Lower leg skin (tissue), 4 donors: Measurements from ENCODE around the gene ELFN1. TPM values are rescaled to one million over a fixed set of nuclear protein-coding genes. Genes with fewer than 3 reads are reported as not detected.

Experiments used
- DNase-seq, 2 donors: peaks; one replicate each; pipeline ENCODE4 v3.0.0-alpha.2; 2019; ENCODE audit warnings: low spot score in 2 of 2
- H3K4me3 ChIP-seq: fragments of 200-600 bp; sonication (generic); 2 replicates; pipeline ENCODE4 v1.5.1; 2017; ENCODE audit warnings: mild to moderate bottlenecking, low read depth; ENCODE audit not compliant: poor library complexity, severe bottlenecking
- POLR2A ChIP-seq, 2 donors: fragments of 450-650 bp; IDR thresholded peaks; one replicate each; pipeline ENCODE4 v1.6.1; 2016 to 2017; ENCODE audit warnings: antibody characterized with exemption in 2 of 2, mild to moderate bottlenecking in 1 of 2, moderate library complexity in 1 of 2
- WGBS, 2 donors: methylation state at CpG; one replicate each; pipeline ENCODE4 v1.1.5; 2018; 5-methylcytosine and 5-hydroxymethylcytosine counted together
- intact Hi-C: fragments of 100-400 bp; cut with DNase I; formaldehyde crosslinking; loops from one replicate; pipeline ENCODE4 v1.15.0; 2023; ENCODE audit warnings: low total_unique reads
- total RNA-seq, 4 donors: library from RNA; depleted of rRNA; stranded (reverse); fragments of >200 nt; gene quantifications; one replicate each; pipeline ENCODE4 v1.1.0, GENCODE V29; 2016
- TF ChIP-seq, protein P1 (sequence below), 3 donors: fragments of 450-650 bp; IDR thresholded peaks; one replicate each; pipeline ENCODE4 v1.5.1; 2016; ENCODE audit warnings: antibody characterized with exemption in 3 of 3, mild to moderate bottlenecking in 3 of 3, moderate library complexity in 2 of 3

ELFN1 gene
- total RNA-seq, 4 donors from 2014 or later, result 1.2 to 2.6 (median 1.8) TPM

DNA sequence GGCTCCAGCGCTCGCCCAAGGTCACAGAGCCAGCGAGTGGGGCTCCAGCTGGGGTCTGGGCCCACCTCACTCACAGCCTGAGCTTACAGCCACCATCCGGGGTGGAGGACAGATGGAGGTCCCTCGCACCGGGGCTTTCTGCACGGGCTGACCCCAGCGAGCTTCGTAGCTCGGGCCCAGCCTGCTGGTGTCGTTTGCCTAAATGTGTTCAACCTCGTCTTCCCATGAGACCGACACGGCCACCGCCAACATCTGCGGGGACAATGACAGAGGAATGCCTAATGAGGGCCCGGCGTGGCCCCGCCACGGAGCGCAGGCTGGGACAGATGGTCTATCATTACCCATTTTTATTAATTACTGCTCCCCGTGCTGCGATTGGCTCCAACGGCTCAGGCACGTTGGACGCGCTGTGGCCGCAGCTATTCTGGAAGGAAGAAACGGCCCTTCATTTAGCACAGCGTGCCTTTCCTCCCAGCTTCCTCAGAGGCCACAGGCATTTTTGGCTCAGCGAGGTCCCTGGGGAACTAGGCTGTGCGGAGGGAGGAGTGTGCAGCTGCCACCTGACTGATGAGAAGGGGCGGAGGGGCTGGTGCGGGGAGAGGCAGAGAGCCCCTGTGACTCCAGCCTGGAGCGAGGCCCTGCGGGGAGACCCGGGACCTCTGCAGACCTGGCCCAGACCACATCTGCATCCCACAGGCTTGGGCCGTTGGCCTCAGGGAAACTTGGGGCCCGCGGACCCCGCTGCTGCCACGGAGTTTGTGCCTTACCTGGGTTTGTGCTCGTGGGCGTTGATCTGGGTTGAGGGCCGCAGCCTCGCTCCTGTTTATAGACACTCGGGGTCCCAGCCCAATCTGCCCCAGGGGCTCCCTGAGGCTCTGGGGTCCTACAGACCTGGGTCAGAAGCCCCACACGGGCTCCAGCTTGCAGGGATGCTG is 22.9 kb upstream of the ELFN1 start:
- no peak for DNase-seq
- no peak overlapping the region for H3K4me3 ChIP-seq
- no peak for TF ChIP-seq POLR2A (IDR thresholded peaks at IDR 0.05)
- TF ChIP-seq, protein P1, sequence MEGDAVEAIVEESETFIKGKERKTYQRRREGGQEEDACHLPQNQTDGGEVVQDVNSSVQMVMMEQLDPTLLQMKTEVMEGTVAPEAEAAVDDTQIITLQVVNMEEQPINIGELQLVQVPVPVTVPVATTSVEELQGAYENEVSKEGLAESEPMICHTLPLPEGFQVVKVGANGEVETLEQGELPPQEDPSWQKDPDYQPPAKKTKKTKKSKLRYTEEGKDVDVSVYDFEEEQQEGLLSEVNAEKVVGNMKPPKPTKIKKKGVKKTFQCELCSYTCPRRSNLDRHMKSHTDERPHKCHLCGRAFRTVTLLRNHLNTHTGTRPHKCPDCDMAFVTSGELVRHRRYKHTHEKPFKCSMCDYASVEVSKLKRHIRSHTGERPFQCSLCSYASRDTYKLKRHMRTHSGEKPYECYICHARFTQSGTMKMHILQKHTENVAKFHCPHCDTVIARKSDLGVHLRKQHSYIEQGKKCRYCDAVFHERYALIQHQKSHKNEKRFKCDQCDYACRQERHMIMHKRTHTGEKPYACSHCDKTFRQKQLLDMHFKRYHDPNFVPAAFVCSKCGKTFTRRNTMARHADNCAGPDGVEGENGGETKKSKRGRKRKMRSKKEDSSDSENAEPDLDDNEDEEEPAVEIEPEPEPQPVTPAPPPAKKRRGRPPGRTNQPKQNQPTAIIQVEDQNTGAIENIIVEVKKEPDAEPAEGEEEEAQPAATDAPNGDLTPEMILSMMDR (IDR thresholded peaks at IDR 0.05), result no peak
- 60 to 67% methylated on average over 43 to 45 of the region's 48 CpGs for WGBS, 2 donors
- intact Hi-C loops, result no loop called here

- intact Hi-C loops, result no loop called here
- no peak for DNase-seq
- 26 to 37% methylated on average over 17 to 25 of the region's 31 CpGs for WGBS, 2 donors
- no peak overlapping the region for H3K4me3 ChIP-seq
- no peak for TF ChIP-seq POLR2A (IDR thresholded peaks at IDR 0.05)
- TF ChIP-seq, protein P1 (IDR thresholded peaks at IDR 0.05), result no peak
These were observed 22.0 kb upstream of the ELFN1 start for GRCh38 chr7:1647961-1648672.

DNA sequence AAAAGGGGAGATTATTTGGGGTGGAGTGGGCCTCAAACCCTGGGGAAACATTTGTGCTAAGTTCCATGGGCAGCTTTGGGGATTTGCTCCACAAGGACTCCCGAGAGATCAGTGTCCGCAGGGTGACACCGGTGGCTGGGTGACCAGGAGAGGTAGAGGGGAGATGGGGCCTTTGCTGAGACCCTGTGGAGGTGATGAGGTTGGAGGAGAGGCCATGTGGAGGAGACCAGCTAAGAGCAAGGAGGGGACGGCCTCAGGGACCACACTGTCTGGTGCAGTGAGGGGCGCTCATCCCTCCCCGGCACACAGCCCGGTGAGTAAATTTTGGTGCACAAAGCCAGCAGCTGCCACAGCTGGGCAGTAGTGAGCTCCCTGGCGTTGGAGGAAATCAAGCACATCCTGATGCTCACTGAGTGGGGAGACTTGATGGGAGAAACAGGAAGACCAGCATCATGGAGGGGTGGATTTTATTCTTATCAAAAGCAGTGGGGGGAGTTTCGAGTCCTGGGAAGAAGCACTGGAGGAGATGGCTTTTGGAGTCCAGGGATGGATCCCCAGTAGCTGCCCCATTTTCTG is 20.2 kb upstream of the ELFN1 start:
- H3K4me3 ChIP-seq, result no peak overlapping the region
- 91 to 94% methylated on average over 9 of the region's 9 CpGs for WGBS, 2 donors
- TF ChIP-seq POLR2A (IDR thresholded peaks at IDR 0.05), result no peak
- TF ChIP-seq, protein P1 (IDR thresholded peaks at IDR 0.05), result no peak
- intact Hi-C loops, result no loop called here
- no peak for DNase-seq

DNA sequence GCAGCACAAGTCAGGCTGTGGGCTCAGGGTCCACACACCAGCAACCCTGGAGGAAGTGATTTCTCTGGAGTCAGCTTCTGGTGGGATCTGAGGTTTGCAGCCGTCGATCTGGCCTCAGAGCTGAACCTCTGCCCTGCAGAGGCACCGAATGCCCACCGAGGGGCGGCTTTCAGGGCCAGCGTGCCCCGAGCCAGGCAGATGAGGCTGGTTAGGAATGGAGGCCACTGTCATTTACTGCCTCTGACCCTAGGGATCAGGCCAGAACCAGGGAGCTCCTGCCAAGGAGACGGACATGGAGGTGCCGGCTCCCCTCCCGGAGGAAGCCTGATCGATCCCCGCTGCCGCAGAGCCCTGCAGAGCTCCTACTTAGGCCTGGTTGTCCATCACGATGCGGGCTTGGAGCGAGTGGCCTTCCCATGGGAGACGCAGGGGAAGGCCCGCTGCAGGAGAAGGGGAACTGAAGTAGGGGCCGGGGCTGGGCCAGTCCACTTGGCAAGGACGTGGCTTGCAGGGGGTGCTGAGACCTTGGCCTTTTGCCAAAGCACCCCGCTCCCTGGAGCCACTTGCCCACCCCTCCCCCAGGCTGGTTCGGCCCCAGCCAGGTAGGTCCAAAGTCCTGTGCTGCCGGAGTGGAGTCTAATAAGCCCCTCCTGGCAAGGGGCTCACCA is 19.6 kb upstream of the ELFN1 start:
- TF ChIP-seq, protein P1 (IDR thresholded peaks at IDR 0.05), result no peak
- TF ChIP-seq POLR2A (IDR thresholded peaks at IDR 0.05), result no peak
- DNase-seq, result no peak
- intact Hi-C loops, result no loop called here
- WGBS, 2 donors, result 85 to 90% methylated on average over 18 to 23 of the region's 23 CpGs
- no peak overlapping the region for H3K4me3 ChIP-seq

- H3K4me3 ChIP-seq, result no peak overlapping the region
- intact Hi-C loops, result no loop called here
- TF ChIP-seq POLR2A (IDR thresholded peaks at IDR 0.05), result no peak
- TF ChIP-seq, protein P1 (IDR thresholded peaks at IDR 0.05), result no peak
- DNase-seq, result no peak
- WGBS, 2 donors, result 68 to 79% methylated on average over 13 of the region's 13 CpGs
These were observed 19.0 kb upstream of the ELFN1 start for GRCh38 chr7:1651031-1651446.
